Stimulated activated CD4-positive, alpha-beta T cell treated with anti-CD3 and anti-CD28 coated beads, Interleukin-2, amount 100 ng/mL, for 4 hours (primary cell): Measurements from ENCODE around the gene FLVCR1.
"Not testable (repeated sequence)": the region's sequence is repeated elsewhere in the genome, so short reads cannot be mapped to it uniquely, and the experiment has no call there.

Experiments
- DNase-seq: peaks from one replicate; pipeline ENCODE4 v3.0.0-alpha.2; 2020; ENCODE audit warnings: low read depth

Gene FLVCR1

GRCh38 chr1:212860713-212861581, 2.9 kb downstream of the FLVCR1 start:
- DNase-seq = no peak

GRCh38 chr1:212862111-212862690, 4.1 kb downstream of the FLVCR1 start:
- no peak for DNase-seq

GRCh38 chr1:212863345-212863744, 5.3 kb downstream of the FLVCR1 start:
- not testable (repeated sequence) for DNase-seq

GRCh38 chr1:212864201-212864600, 6.1 kb downstream of the FLVCR1 start:
- DNase-seq = no peak

GRCh38 chr1:212867192-212867591, 9.1 kb downstream of the FLVCR1 start:
- no peak for DNase-seq

GRCh38 chr1:212871976-212872375, 13.9 kb downstream of the FLVCR1 start:
- DNase-seq = no peak

GRCh38 chr1:212873518-212873917, 15.4 kb downstream of the FLVCR1 start:
- no peak for DNase-seq

GRCh38 chr1:212878418-212878817, 20.3 kb downstream of the FLVCR1 start:
- DNase-seq = no peak

GRCh38 chr1:212879947-212880690, 22.0 kb downstream of the FLVCR1 start:
- no peak for DNase-seq

GRCh38 chr1:212884592-212884991, 26.5 kb downstream of the FLVCR1 start:
- DNase-seq = no peak

- no peak for DNase-seq
Observed at GRCh38 chr1:212892108-212892507, 34.0 kb downstream of the FLVCR1 start.

GRCh38 chr1:212899845-212900244, 41.8 kb downstream of the FLVCR1 start:
- DNase-seq = no peak

GRCh38 chr1:212901290-212901689, 43.2 kb downstream of the FLVCR1 start:
- no peak for DNase-seq

GRCh38 chr1:212902054-212902453, 44.0 kb downstream of the FLVCR1 start:
- no peak for DNase-seq

GRCh38 chr1:212903664-212904063, 45.6 kb downstream of the FLVCR1 start:
- no peak for DNase-seq

- not testable (repeated sequence) for DNase-seq
Observed at GRCh38 chr1:212908071-212908470, 50.0 kb downstream of the FLVCR1 start.

GRCh38 chr1:212908971-212909370, 50.9 kb downstream of the FLVCR1 start:
- no peak for DNase-seq

- DNase-seq = no peak
Observed at GRCh38 chr1:212909652-212910063, 51.6 kb downstream of the FLVCR1 start.

GRCh38 chr1:212910213-212910612, 52.1 kb downstream of the FLVCR1 start:
- DNase-seq = not testable (repeated sequence)

GRCh38 chr1:212913638-212914037, 55.6 kb downstream of the FLVCR1 start:
- not testable (repeated sequence) for DNase-seq

- not testable (repeated sequence) for DNase-seq
Observed at GRCh38 chr1:212914110-212914509, 56.0 kb downstream of the FLVCR1 start.

GRCh38 chr1:212914789-212915188, 56.7 kb downstream of the FLVCR1 start:
- no peak for DNase-seq
